HEK293 (cell line): ENCODE data around the gene SFMBT2.

ENCODE experiments used
- CTCF ChIA-PET: fragments of 350-600 bp; formaldehyde crosslinking; extraction: SDS; loops from one replicate; lab custom pipeline; 2021; ENCODE audit warnings: antibody characterized with exemption; lab: Yijun Ruan, JAX
- POLR2A ChIA-PET: fragments of 300-600 bp; formaldehyde crosslinking; extraction: SDS; loops from one replicate; lab custom pipeline; 2020; ENCODE audit warnings: antibody characterized with exemption, inconsistent platforms; lab: Yijun Ruan, JAX
- H3K27ac ChIP-seq: fragments of 200-500 bp; sonication (Bioruptor generic); 2 replicates; pipeline ENCODE4 v1.5.1; 2014; ENCODE audit warnings: low read depth, low read length, control low read depth, inconsistent platforms; ENCODE audit errors: extremely low read depth
- H3K36me3 ChIP-seq, 2 experiments: fragments of 200-500 bp in 1 of 2; sonication (Bioruptor generic) in 1 of 2; 1 replicate in 1 of 2; 2 replicates in 1 of 2; pipeline ENCODE4 v1.5.1; 2014 to 2017; ENCODE audit warnings: inconsistent platforms in 2 of 2, low read length in 2 of 2; ENCODE audit not compliant: control insufficient read depth in 2 of 2, insufficient read depth in 1 of 2
- H3K4me1 ChIP-seq: fragments of 200-500 bp; sonication (Bioruptor generic); 2 replicates; pipeline ENCODE4 v1.5.1; 2014; ENCODE audit warnings: mild to moderate bottlenecking, low read length, inconsistent platforms; ENCODE audit not compliant: control insufficient read depth, insufficient read depth
- H3K4me3 ChIP-seq: 2 replicates; pipeline ENCODE4 v1.5.1; 2011; ENCODE audit warnings: low read depth, mild to moderate bottlenecking, control low read depth, low read length, moderate library complexity
- H3K9me3 ChIP-seq: fragments of 200-500 bp; sonication (Bioruptor generic); 2 replicates; pipeline ENCODE4 v1.5.1; 2014; ENCODE audit warnings: low read depth, low read length, inconsistent platforms; ENCODE audit not compliant: control insufficient read depth, insufficient read depth
- HOXD13 ChIP-seq: sonication (generic); formaldehyde crosslinking; IDR thresholded peaks from 2 replicates; pipeline ENCODE4 v1.8.0; 2022; ENCODE audit warnings: missing genetic modification reagents, borderline replicate concordance
- KLF8 ChIP-seq: fragments of 450-650 bp; formaldehyde crosslinking; IDR thresholded peaks from 2 replicates; pipeline ENCODE4 v1.5.1; 2016; ENCODE audit warnings: missing biosample characterization, missing genetic modification characterization
- SETDB1 ChIP-seq: IDR thresholded peaks from one replicate; pipeline ENCODE4 v1.6.1; 2017; ENCODE audit warnings: mild to moderate bottlenecking, low read length, moderate library complexity, mixed read lengths; ENCODE audit not compliant: insufficient read length
- SP2 ChIP-seq: fragments of 450-650 bp; formaldehyde crosslinking; IDR thresholded peaks from 2 replicates; pipeline ENCODE4 v1.5.1; 2016; ENCODE audit warnings: missing biosample characterization, missing genetic modification characterization
- ZBTB17 ChIP-seq: fragments of 450-650 bp; formaldehyde crosslinking; IDR thresholded peaks from 2 replicates; pipeline ENCODE4 v1.5.1; 2016; ENCODE audit warnings: missing biosample characterization, missing genetic modification characterization
- ZFP3 ChIP-seq: fragments of 450-650 bp; formaldehyde crosslinking; IDR thresholded peaks from 2 replicates; pipeline ENCODE4 v1.5.1; 2016; ENCODE audit warnings: low read depth, missing biosample characterization, missing genetic modification characterization
- ZNF138 ChIP-seq: fragments of 450-650 bp; formaldehyde crosslinking; IDR thresholded peaks from 2 replicates; pipeline ENCODE4 v1.5.1; 2016; ENCODE audit warnings: missing biosample characterization, missing genetic modification characterization, borderline replicate concordance
- ZNF202 ChIP-seq: fragments of 450-650 bp; formaldehyde crosslinking; IDR thresholded peaks from 2 replicates; pipeline ENCODE4 v1.5.1; 2016; ENCODE audit warnings: missing biosample characterization, missing genetic modification characterization, borderline replicate concordance
- ZNF354C ChIP-seq: fragments of 450-650 bp; formaldehyde crosslinking; IDR thresholded peaks from 2 replicates; pipeline ENCODE4 v1.5.1; 2016; ENCODE audit warnings: missing biosample characterization, missing genetic modification characterization, low read depth, borderline replicate concordance
- ZNF623 ChIP-seq: fragments of 450-650 bp; formaldehyde crosslinking; IDR thresholded peaks from 2 replicates; pipeline ENCODE4 v1.5.1; 2016; ENCODE audit warnings: missing biosample characterization, missing genetic modification characterization
- ZNF677 ChIP-seq: fragments of 450-650 bp; IDR thresholded peaks from 2 replicates; pipeline ENCODE4 v1.5.0; 2018; ENCODE audit warnings: missing biosample characterization, mild to moderate bottlenecking, missing genetic modification characterization, moderate library complexity
- ZSCAN30 ChIP-seq: fragments of 450-650 bp; IDR thresholded peaks from 2 replicates; pipeline ENCODE4 v1.5.1; 2018; ENCODE audit warnings: missing biosample characterization, mild to moderate bottlenecking, missing genetic modification characterization, moderate library complexity
- TF ChIP-seq, protein P1 (sequence below): fragments of 450-650 bp; formaldehyde crosslinking; conservative IDR thresholded peaks from 2 replicates; pipeline ENCODE4 v1.5.1; 2016; ENCODE audit warnings: low read depth, missing biosample characterization, missing genetic modification characterization
- TF ChIP-seq, protein P2 (sequence below): IDR thresholded peaks from 2 replicates; pipeline ENCODE4 v1.6.1; 2011; ENCODE audit warnings: mild to moderate bottlenecking, low read depth, low read length, borderline replicate concordance
- TF ChIP-seq, protein P3 (sequence below): fragments of 450-650 bp; formaldehyde crosslinking; IDR thresholded peaks from 2 replicates; pipeline ENCODE4 v1.5.1; 2016; ENCODE audit warnings: missing biosample characterization, missing genetic modification characterization
- TF ChIP-seq, protein P4 (sequence below): fragments of 450-650 bp; formaldehyde crosslinking; optimal IDR thresholded peaks from 2 replicates; pipeline ENCODE3; 2016; ENCODE audit warnings: missing biosample characterization, mild to moderate bottlenecking, missing genetic modification characterization

Gene SFMBT2

DNA sequence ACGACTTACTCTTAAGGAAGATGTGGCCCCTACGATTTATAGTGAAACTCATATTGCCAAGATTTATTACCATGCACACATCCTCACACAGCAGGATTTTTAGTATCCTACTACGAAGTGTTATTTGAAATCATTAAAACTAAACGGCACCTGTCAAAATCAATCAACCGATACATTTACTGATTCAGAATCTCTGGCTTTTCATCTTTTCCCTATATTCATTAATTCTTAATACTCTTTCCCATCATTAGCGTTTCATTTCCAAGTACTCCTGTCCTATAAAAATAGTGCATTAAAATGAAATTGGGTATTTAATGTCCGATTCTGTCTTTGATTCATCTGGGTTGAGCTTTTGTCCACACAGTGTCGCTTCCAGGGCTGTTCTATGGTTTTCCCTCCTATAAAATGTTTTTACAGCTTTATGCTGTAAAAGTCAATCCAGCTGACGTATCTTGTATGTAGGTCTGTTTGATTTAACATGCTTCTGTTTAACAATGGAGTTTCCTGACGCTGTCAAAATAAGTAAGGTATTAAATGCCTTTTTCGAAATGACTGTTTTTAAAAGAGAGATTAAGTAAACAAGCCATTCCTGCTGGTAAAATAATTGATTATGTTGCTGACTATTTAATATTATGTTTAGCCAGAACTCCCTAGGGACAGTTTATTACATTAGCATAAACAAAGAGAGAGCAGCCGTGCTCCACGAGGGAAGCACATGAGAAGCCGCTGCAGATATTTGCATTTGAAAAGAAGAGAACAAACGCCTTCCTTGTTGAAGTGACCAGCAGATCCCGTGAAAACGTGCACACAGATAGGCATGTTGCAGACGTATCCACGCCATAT is 22.3 kb upstream of the SFMBT2 start (continued):
- TF ChIP-seq, protein P1, sequence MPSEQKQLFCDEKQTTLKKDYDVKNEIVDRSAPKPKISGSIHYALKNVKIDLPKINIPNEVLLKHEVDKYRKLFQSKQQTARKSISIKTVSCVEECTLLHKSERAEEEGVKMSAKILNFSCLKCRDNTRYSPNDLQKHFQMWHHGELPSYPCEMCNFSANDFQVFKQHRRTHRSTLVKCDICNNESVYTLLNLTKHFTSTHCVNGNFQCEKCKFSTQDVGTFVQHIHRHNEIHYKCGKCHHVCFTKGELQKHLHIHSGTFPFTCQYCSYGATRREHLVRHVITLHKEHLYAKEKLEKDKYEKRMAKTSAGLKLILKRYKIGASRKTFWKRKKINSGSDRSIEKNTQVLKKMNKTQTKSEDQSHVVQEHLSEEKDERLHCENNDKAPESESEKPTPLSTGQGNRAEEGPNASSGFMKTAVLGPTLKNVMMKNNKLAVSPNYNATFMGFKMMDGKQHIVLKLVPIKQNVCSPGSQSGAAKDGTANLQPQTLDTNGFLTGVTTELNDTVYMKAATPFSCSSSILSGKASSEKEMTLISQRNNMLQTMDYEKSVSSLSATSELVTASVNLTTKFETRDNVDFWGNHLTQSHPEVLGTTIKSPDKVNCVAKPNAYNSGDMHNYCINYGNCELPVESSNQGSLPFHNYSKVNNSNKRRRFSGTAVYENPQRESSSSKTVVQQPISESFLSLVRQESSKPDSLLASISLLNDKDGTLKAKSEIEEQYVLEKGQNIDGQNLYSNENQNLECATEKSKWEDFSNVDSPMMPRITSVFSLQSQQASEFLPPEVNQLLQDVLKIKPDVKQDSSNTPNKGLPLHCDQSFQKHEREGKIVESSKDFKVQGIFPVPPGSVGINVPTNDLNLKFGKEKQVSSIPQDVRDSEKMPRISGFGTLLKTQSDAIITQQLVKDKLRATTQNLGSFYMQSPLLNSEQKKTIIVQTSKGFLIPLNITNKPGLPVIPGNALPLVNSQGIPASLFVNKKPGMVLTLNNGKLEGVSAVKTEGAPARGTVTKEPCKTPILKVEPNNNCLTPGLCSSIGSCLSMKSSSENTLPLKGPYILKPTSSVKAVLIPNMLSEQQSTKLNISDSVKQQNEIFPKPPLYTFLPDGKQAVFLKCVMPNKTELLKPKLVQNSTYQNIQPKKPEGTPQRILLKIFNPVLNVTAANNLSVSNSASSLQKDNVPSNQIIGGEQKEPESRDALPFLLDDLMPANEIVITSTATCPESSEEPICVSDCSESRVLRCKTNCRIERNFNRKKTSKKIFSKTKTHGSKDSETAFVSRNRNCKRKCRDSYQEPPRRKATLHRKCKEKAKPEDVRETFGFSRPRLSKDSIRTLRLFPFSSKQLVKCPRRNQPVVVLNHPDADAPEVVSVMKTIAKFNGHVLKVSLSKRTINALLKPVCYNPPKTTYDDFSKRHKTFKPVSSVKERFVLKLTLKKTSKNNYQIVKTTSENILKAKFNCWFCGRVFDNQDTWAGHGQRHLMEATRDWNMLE (tag by site-specific recombination): 0 out of 2 replicates have a peak, but pooled peaks have one; percentile 20
- no peak for TF ChIP-seq ZNF138 (tag by site-specific recombination)
- no peak for TF ChIP-seq SETDB1
- TF ChIP-seq, protein P2, sequence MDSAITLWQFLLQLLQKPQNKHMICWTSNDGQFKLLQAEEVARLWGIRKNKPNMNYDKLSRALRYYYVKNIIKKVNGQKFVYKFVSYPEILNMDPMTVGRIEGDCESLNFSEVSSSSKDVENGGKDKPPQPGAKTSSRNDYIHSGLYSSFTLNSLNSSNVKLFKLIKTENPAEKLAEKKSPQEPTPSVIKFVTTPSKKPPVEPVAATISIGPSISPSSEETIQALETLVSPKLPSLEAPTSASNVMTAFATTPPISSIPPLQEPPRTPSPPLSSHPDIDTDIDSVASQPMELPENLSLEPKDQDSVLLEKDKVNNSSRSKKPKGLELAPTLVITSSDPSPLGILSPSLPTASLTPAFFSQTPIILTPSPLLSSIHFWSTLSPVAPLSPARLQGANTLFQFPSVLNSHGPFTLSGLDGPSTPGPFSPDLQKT: no peak
- TF ChIP-seq SP2 (tag by site-specific recombination): 0 out of 2 replicates have a peak, but pooled peaks have one; percentile 21

DNA sequence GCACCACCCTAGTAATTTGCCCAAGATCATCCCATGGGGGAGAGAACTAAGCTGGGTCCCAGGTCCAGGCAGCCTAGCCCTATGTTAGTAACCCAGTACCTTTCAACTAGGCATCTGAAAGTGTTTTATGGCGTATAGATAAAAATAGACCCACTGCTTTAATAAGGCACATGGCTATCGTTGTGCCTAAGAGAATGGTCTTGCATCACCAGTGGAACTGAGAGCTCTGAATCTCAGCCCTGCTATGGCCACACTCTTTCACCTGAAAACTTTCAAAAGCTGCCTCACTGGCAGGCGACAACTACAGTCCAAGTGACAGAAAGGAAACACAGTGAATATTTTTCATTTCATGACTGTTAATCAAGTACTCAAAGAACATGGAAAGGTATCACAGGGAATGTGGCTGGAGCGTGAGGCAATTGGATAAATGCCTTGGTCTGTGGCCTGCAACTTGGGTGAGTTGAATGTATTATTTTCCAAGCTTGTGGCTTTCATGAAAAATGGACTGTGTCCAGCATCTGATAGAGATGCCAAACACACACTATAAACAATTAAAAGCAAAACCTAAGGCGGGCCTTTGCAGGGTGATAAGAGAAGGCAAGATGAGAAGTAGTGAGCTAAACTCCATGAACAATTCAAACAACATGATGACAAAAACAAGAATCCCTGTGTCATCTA is 18.0 kb upstream of the SFMBT2 start:
- H3K9me3 ChIP-seq: no peaks in the 10 kb centered on the region
- TF ChIP-seq ZNF202 (tag by site-specific recombination) (no peak), ZFP3 (tag by site-specific recombination) (no peak), ZSCAN30 (tag by site-specific recombination) (no peak), ZBTB17 (tag by site-specific recombination) (no peak), KLF8 (no peak), ZNF623 (no peak), ZNF677 (no peak), HOXD13 (no peak), ZNF354C (tag by site-specific recombination) (no peak)
- TF ChIP-seq, protein P3, sequence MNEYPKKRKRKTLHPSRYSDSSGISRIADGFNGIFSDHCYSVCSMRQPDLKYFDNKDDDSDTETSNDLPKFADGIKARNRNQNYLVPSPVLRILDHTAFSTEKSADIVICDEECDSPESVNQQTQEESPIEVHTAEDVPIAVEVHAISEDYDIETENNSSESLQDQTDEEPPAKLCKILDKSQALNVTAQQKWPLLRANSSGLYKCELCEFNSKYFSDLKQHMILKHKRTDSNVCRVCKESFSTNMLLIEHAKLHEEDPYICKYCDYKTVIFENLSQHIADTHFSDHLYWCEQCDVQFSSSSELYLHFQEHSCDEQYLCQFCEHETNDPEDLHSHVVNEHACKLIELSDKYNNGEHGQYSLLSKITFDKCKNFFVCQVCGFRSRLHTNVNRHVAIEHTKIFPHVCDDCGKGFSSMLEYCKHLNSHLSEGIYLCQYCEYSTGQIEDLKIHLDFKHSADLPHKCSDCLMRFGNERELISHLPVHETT (tag by site-specific recombination): no peak
- TF ChIP-seq, protein P4, sequence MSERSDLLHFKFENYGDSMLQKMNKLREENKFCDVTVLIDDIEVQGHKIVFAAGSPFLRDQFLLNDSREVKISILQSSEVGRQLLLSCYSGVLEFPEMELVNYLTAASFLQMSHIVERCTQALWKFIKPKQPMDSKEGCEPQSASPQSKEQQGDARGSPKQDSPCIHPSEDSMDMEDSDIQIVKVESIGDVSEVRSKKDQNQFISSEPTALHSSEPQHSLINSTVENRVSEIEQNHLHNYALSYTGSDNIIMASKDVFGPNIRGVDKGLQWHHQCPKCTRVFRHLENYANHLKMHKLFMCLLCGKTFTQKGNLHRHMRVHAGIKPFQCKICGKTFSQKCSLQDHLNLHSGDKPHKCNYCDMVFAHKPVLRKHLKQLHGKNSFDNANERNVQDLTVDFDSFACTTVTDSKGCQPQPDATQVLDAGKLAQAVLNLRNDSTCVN: no peak
- no peaks in the 10 kb centered on the region for H3K36me3 ChIP-seq
- H3K4me3 ChIP-seq: no peak overlapping the region
- no peak overlapping the region for H3K27ac ChIP-seq
- CTCF ChIA-PET: no interaction called here
- H3K4me1 ChIP-seq: peaks cover 4% of the 10 kb centered on the region; the same call in 1 of the 2 replicates
- POLR2A ChIA-PET: interaction anchor here (0.6 kb wide), 1 partner anchor 18 kb away, joined by 3 read pairs; the partner anchor contains the start of gene SFMBT2
